ENCODE data around the gene RCL1.

Gene RCL1

DNA sequence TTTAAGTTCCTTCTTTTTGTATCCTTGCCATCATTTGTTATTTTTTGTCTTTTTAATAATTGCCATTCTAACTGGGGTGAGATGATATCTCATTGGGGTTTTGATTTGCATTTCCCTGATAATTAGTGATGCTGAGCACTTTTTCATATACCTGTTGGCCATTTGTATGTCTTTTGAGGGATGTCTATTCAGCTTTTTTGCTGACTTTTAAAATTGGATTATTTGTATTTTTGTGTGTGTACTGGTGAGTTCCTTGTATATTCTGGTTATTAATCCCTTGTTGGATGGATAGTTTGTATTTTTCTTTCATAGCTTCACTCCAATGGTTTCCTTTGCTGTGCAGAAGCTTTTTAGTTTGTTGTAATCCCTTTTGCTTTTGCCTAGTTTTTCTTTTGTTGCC is 19.1 kb downstream of the RCL1 start:
- TF ChIP-seq ESRRG (CRISPR knock-in tag; IDR thresholded peaks at IDR 0.05): no peak
- ATAC-seq: no peak

DNA sequence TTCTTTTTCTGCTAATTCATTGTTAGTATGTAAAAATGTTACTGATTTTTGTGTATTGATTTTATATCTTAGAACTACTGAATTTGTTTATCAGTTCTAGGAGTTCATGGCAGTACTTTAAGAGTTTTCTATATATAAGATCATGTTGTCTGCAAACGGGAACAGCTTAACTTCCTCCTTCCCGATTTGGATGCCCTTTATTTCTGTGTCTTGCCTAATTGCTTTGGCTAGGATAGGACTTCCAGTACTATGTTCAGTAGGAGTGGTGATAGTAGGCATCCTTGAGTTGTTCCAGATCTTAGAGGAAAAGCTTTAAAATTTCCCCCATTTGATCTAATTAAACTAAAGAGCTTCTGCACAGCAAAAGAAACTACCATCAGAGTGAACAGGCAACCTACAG is 20.1 kb downstream of the RCL1 start:
- ATAC-seq: no peak
- no peak for TF ChIP-seq TOX (CRISPR knock-in tag; IDR thresholded peaks at IDR 0.05; ENCODE audit: borderline replicate concordance)
- no peak for TF ChIP-seq ZFP3 (CRISPR knock-in tag; IDR thresholded peaks at IDR 0.05)

DNA sequence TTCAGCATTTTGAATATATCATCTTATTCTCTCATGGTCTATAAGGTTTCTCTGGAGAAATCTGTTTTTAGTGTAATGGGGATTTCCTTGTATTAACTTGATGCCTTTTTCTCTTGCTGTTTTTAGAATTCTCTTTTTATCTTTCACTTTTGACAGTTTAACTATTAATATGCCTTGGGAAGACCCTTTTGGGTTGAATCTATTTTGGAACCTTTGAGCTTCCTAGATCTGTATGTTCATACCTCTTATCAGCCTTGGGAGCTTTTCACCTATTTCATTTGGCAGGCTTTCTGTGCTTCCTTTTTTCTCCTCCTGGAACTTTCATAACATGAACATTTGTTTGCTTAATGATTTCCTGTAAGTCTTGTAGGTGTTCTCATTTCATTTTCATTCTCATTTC is 22.2 kb downstream of the RCL1 start:
- TF ChIP-seq PPARA (CRISPR knock-in tag; IDR thresholded peaks at IDR 0.05; ENCODE audit: borderline replicate concordance) (no peak), ARNTL (CRISPR knock-in tag; IDR thresholded peaks at IDR 0.05; ENCODE audit: borderline replicate concordance, low read depth) (no peak), ZFP30 (CRISPR knock-in tag; IDR thresholded peaks at IDR 0.05) (no peak), ZC3H10 (CRISPR knock-in tag; IDR thresholded peaks at IDR 0.05) (no peak)
- TF ChIP-seq, protein P1, sequence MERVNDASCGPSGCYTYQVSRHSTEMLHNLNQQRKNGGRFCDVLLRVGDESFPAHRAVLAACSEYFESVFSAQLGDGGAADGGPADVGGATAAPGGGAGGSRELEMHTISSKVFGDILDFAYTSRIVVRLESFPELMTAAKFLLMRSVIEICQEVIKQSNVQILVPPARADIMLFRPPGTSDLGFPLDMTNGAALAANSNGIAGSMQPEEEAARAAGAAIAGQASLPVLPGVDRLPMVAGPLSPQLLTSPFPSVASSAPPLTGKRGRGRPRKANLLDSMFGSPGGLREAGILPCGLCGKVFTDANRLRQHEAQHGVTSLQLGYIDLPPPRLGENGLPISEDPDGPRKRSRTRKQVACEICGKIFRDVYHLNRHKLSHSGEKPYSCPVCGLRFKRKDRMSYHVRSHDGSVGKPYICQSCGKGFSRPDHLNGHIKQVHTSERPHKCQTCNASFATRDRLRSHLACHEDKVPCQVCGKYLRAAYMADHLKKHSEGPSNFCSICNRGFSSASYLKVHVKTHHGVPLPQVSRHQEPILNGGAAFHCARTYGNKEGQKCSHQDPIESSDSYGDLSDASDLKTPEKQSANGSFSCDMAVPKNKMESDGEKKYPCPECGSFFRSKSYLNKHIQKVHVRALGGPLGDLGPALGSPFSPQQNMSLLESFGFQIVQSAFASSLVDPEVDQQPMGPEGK (CRISPR knock-in tag; IDR thresholded peaks at IDR 0.05; ENCODE audit: borderline replicate concordance): no peak
- ATAC-seq: no peak

DNA sequence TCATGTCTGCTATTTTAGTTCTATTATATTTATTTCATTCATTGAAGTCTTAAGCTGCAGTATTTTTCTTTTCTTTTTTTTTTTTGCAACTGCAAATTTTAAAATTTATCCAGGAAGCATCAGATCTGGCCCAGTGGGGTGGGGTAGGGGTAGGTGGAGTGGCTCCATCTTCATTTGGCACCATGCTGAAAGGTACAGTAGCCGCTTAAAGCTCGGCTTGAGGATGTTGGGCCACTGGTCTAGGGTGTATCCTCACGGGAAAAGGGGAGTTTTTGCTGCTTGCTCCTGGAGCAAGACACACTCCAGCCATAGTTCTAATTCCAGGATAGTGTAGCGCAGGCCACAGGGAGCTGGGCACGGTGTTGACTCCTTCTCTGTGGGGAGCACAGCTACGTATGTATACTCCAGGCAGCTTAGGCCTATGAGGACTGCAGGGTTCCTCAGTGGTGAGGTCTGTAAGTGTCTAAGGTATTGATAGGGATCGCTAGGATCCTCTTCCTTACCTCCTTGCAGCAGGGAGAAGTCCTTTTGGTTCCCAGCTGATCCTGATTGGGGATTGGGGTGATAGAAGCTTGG is 22.7 kb downstream of the RCL1 start:
- no peak for TF ChIP-seq ZFP3 (CRISPR knock-in tag; IDR thresholded peaks at IDR 0.05)
- no peak for TF ChIP-seq RARB (CRISPR knock-in tag; IDR thresholded peaks at IDR 0.05)
- TF ChIP-seq, protein P2, sequence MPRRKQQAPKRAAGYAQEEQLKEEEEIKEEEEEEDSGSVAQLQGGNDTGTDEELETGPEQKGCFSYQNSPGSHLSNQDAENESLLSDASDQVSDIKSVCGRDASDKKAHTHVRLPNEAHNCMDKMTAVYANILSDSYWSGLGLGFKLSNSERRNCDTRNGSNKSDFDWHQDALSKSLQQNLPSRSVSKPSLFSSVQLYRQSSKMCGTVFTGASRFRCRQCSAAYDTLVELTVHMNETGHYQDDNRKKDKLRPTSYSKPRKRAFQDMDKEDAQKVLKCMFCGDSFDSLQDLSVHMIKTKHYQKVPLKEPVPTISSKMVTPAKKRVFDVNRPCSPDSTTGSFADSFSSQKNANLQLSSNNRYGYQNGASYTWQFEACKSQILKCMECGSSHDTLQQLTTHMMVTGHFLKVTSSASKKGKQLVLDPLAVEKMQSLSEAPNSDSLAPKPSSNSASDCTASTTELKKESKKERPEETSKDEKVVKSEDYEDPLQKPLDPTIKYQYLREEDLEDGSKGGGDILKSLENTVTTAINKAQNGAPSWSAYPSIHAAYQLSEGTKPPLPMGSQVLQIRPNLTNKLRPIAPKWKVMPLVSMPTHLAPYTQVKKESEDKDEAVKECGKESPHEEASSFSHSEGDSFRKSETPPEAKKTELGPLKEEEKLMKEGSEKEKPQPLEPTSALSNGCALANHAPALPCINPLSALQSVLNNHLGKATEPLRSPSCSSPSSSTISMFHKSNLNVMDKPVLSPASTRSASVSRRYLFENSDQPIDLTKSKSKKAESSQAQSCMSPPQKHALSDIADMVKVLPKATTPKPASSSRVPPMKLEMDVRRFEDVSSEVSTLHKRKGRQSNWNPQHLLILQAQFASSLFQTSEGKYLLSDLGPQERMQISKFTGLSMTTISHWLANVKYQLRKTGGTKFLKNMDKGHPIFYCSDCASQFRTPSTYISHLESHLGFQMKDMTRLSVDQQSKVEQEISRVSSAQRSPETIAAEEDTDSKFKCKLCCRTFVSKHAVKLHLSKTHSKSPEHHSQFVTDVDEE (CRISPR knock-in tag; IDR thresholded peaks at IDR 0.05): no peak
- no peak for ATAC-seq

DNA sequence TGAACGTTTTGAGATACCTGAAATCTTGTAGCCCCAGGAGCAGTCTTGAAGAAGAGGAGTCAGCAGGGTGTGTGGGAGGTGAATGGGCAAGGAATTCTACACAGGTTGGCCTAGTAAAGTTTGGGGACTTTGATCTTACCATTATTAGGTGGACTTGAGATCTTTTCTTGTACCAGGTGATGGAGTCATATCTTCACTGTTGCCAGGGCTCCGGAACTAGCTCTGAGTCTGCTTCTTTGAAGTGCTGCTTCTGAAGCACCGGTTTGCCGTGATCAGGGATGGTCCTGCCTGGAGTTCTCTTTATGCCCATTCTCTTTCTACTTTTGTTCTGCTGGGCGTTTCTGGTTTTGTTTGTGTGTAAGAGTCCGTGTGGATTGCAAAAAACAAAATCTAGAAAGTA is 27.4 kb downstream of the RCL1 start:
- TF ChIP-seq GLIS3 (CRISPR knock-in tag; IDR thresholded peaks at IDR 0.05) (no peak), BACH2 (CRISPR knock-in tag; IDR thresholded peaks at IDR 0.05; ENCODE audit: borderline replicate concordance) (no peak), ZNF70 (CRISPR knock-in tag; IDR thresholded peaks at IDR 0.05) (no peak), ISL1 (CRISPR knock-in tag; IDR thresholded peaks at IDR 0.05) (no peak), ZFP3 (CRISPR knock-in tag; IDR thresholded peaks at IDR 0.05) (no peak), ZFP30 (CRISPR knock-in tag; IDR thresholded peaks at IDR 0.05) (no peak), ZC3H10 (CRISPR knock-in tag; IDR thresholded peaks at IDR 0.05) (no peak), ZNF565 (CRISPR knock-in tag; conservative IDR thresholded peaks at IDR 0.05; ENCODE audit: low read depth) (no peak), OSR1 (CRISPR knock-in tag; IDR thresholded peaks at IDR 0.05) (no peak), CSDC2 (CRISPR knock-in tag; IDR thresholded peaks at IDR 0.05) (no peak)
- TF ChIP-seq, protein P3, sequence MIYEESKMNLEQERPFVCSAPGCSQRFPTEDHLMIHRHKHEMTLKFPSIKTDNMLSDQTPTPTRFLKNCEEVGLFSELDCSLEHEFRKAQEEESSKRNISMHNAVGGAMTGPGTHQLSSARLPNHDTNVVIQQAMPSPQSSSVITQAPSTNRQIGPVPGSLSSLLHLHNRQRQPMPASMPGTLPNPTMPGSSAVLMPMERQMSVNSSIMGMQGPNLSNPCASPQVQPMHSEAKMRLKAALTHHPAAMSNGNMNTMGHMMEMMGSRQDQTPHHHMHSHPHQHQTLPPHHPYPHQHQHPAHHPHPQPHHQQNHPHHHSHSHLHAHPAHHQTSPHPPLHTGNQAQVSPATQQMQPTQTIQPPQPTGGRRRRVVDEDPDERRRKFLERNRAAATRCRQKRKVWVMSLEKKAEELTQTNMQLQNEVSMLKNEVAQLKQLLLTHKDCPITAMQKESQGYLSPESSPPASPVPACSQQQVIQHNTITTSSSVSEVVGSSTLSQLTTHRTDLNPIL (CRISPR knock-in tag; IDR thresholded peaks at IDR 0.05; ENCODE audit: low read depth): no peak
- TF ChIP-seq, protein P2 (CRISPR knock-in tag; IDR thresholded peaks at IDR 0.05): no peak
- no peak for ATAC-seq
